GM19324 (cell line): ENCODE results near the gene UBL7.

Experiments used
- ATAC-seq: cut with Tn5 transposase; IDR thresholded peaks from one replicate; pipeline ENCODE4 v1.9.1; 2021; ENCODE audit warnings: mild to moderate bottlenecking, moderate library complexity; ENCODE audit not compliant: unreplicated experiment, low FRiP score

The UBL7 gene

GRCh38 chr15:74425630-74426029 lies 35.3 kb downstream of the UBL7 start:
- ATAC-seq: no peak

- no peak for ATAC-seq
Measured at GRCh38 chr15:74424901-74425528, 35.9 kb downstream of the UBL7 start.

- ATAC-seq: no peak
Measured at GRCh38 chr15:74423431-74424257, 37.3 kb downstream of the UBL7 start.

- ATAC-seq: no peak
Measured at GRCh38 chr15:74422652-74423430, 38.1 kb downstream of the UBL7 start.

GRCh38 chr15:74422265-74422651 lies 38.7 kb downstream of the UBL7 start:
- ATAC-seq: no peak

GRCh38 chr15:74421302-74422245 lies 39.4 kb downstream of the UBL7 start:
- ATAC-seq: no peak

GRCh38 chr15:74420193-74420905 lies 40.6 kb downstream of the UBL7 start:
- ATAC-seq: no peak

GRCh38 chr15:74419432-74419831 lies 41.5 kb downstream of the UBL7 start:
- ATAC-seq: no peak

GRCh38 chr15:74418575-74419338 lies 42.2 kb downstream of the UBL7 start:
- ATAC-seq: no peak

- no peak for ATAC-seq
Measured at GRCh38 chr15:74417670-74418069, 43.3 kb downstream of the UBL7 start.

GRCh38 chr15:74417225-74417624 lies 43.7 kb downstream of the UBL7 start:
- no peak for ATAC-seq

GRCh38 chr15:74415966-74416916 lies 44.7 kb downstream of the UBL7 start:
- no peak for ATAC-seq

- no peak for ATAC-seq
Measured at GRCh38 chr15:74414603-74415338, 46.2 kb downstream of the UBL7 start.

GRCh38 chr15:74414081-74414580 lies 46.8 kb downstream of the UBL7 start:
- ATAC-seq: no peak

GRCh38 chr15:74413350-74414080 lies 47.4 kb downstream of the UBL7 start:
- no peak for ATAC-seq

GRCh38 chr15:74412159-74412558 lies 48.8 kb downstream of the UBL7 start:
- no peak for ATAC-seq
